Naive B cell (primary cell): ENCODE data around the gene POC1A. TPM values are rescaled to one million over a fixed set of nuclear protein-coding genes. Genes with fewer than 3 reads are reported as not detected.
"Not testable (repeated sequence)": the region's sequence is repeated elsewhere in the genome, so short reads cannot be mapped to it uniquely, and the experiment has no call there.

Experiments used
- ATAC-seq, 2 donors: fragments of 150-1000 bp; cut with Tn5 transposase; 2 replicates each; pipeline ENCODE4 v1.10.0; 2021; ENCODE audit warnings: low read depth in 2 of 2, mild to moderate bottlenecking in 2 of 2, moderate library complexity in 2 of 2
- DNase-seq: peaks from one replicate; pipeline ENCODE4 v3.0.0; 2022
- H3K27ac Mint-ChIP-seq, 6 donors: one replicate each; pipeline ENCODE4 v1.8.0; 2020 to 2022; ENCODE audit warnings: mild to moderate bottlenecking in 6 of 6, mixed read lengths in 6 of 6, moderate library complexity in 5 of 6, inconsistent platforms in 2 of 6
- H3K27me3 Mint-ChIP-seq, 3 donors: one replicate each; pipeline ENCODE4 v1.8.0; 2021 to 2022; ENCODE audit warnings: mixed read lengths in 3 of 3, mild to moderate bottlenecking in 1 of 3
- H3K36me3 Mint-ChIP-seq, 2 donors: one replicate each; pipeline ENCODE4 v1.8.0; 2020 to 2022; ENCODE audit warnings: mixed read lengths in 2 of 2, inconsistent platforms in 1 of 2, mild to moderate bottlenecking in 1 of 2
- H3K4me1 Mint-ChIP-seq, 3 donors: one replicate each; pipeline ENCODE4 v1.8.0; 2020 to 2022; ENCODE audit warnings: mixed read lengths in 3 of 3, inconsistent platforms in 1 of 3, mild to moderate bottlenecking in 1 of 3, moderate library complexity in 1 of 3
- H3K4me3 Mint-ChIP-seq, 8 donors: one replicate each; pipeline ENCODE4 v1.8.0; 2020 to 2022; ENCODE audit warnings: mild to moderate bottlenecking in 8 of 8, mixed read lengths in 8 of 8, moderate library complexity in 8 of 8, inconsistent platforms in 2 of 8
- H3K9me3 Mint-ChIP-seq, 7 donors: one replicate each; pipeline ENCODE4 v1.8.0; 2020 to 2022; ENCODE audit warnings: mixed read lengths in 7 of 7, mild to moderate bottlenecking in 5 of 7, inconsistent platforms in 2 of 7, moderate library complexity in 1 of 7
- polyA plus RNA-seq, 6 donors: library from polyadenylated mRNA; unstranded; fragments of 300-500 nt; fragmentation: Illumina TruSeq; gene quantifications; one replicate each; pipeline ENCODE4 v1.2.3, GENCODE V29; 2021; ENCODE audit warnings: low read depth in 6 of 6

The POC1A gene
- polyA plus RNA-seq, 6 donors from 2014 or later: 1.2 to 4.9 (median 1.6) TPM

GRCh38 chr3:52153389-52154096 lies 680 bp downstream of the POC1A start:
- Mint-ChIP-seq H3K4me3 (peak overlapping the region; percentile 88 to 99 (median 98)), H3K27ac (peak overlapping the region in 4 of 6 donors; percentile 50 to 98 (median 74)), H3K9me3 (no peaks in the 10 kb centered on the region), H3K4me1 (peaks cover 4 to 15% (median 13%) of the 10 kb centered on the region in 3 donors), H3K36me3 (no peaks in the 10 kb centered on the region), H3K27me3 (no peaks in the 10 kb centered on the region)
- DNase-seq (no peak), ATAC-seq (no peak)

DNA sequence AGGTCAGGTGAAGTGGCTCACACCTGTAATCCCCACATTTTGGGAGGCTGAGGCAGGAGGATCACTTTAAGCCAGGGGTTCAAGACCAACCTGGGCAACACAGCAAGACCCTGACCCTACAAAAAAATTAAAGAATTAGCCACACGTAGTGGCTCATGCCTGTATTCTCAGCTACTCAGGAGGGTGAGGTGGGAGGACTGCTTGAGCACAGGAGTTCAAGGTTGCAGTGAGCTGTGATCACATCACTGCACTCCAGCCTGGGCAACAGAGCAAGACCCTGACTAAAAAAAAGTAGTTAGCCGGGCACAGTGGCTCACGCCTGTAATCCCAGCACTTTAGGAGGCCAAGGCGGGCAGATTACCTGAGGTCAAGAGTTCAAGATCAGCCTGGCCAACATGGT lies 2.2 kb downstream of the POC1A start:
- Mint-ChIP-seq H3K4me3 (peak overlapping the region in 1 of 8 donors; percentile 21), H3K27ac (peak overlapping the region in 1 of 6 donors; percentile 39), H3K4me1 (peaks cover 4 to 15% (median 13%) of the 10 kb centered on the region in 3 donors)
- not testable (repeated sequence) for H3K36me3 Mint-ChIP-seq, H3K27me3 Mint-ChIP-seq, H3K9me3 Mint-ChIP-seq, DNase-seq, ATAC-seq

GRCh38 chr3:52150860-52151259 lies 3.4 kb downstream of the POC1A start:
- Mint-ChIP-seq H3K36me3 (no peaks in the 10 kb centered on the region), H3K27ac (no peak overlapping the region), H3K9me3 (no peaks in the 10 kb centered on the region), H3K27me3 (no peaks in the 10 kb centered on the region), H3K4me3 (no peak overlapping the region), H3K4me1 (peaks cover 4 to 15% (median 13%) of the 10 kb centered on the region in 3 donors)
- no peak for ATAC-seq
- no peak for DNase-seq

GRCh38 chr3:52150357-52150756 lies 3.9 kb downstream of the POC1A start:
- Mint-ChIP-seq H3K4me1 (peaks cover 4 to 13% (median 12%) of the 10 kb centered on the region in 3 donors), H3K36me3 (no peaks in the 10 kb centered on the region), H3K9me3 (no peaks in the 10 kb centered on the region), H3K27me3 (no peaks in the 10 kb centered on the region), H3K27ac (no peak overlapping the region), H3K4me3 (no peak overlapping the region)
- DNase-seq (no peak), ATAC-seq (no peak)

DNA sequence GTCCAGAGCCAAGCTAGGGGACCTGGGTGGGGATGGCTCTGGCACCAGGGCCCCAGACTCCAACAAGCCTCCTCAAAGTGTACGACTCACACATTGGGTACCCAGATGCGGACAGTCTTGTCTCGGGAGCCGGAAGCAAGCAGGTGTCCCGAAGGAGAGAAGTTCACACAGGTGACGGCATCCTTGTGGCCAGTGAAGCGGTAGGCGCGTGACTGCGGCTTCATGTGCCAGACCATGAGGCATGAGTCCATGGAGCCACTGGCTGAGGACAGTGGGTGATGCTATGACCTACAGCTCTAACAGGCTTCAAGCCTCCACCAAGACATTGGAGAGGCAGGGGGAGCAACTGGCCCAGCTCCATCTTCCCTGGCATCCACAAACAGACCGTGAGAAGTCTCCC lies 4.5 kb downstream of the POC1A start:
- no peaks in the 10 kb centered on the region for H3K9me3 Mint-ChIP-seq
- H3K36me3 Mint-ChIP-seq: no peaks in the 10 kb centered on the region
- ATAC-seq (no peak), DNase-seq (no peak)
- H3K27ac Mint-ChIP-seq: no peak overlapping the region
- H3K27me3 Mint-ChIP-seq: no peaks in the 10 kb centered on the region
- peaks cover 5 to 14% (median 6%) of the 10 kb centered on the region in 3 donors for H3K4me1 Mint-ChIP-seq
- H3K4me3 Mint-ChIP-seq: peak overlapping the region in 1 of 8 donors; percentile 21

DNA sequence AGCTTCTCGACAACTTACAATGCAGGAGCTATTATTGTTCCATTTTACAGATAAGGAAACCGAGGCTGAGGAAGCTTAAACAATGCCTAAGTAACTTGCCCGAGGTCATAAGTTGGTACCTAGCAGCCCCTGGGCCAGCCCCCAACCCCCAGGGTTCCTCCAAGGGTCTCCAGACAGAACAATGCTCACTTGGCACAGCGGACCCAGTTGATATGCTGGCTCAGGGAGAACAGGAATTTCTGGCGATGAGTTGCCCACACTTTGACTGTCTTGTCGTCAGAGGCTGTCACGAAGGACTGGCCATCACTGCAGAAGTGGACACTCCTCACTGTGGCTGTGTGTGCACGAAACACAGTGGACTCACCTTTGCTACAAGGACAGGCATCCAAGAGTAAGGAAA lies 5.2 kb downstream of the POC1A start:
- no peak for DNase-seq

DNA sequence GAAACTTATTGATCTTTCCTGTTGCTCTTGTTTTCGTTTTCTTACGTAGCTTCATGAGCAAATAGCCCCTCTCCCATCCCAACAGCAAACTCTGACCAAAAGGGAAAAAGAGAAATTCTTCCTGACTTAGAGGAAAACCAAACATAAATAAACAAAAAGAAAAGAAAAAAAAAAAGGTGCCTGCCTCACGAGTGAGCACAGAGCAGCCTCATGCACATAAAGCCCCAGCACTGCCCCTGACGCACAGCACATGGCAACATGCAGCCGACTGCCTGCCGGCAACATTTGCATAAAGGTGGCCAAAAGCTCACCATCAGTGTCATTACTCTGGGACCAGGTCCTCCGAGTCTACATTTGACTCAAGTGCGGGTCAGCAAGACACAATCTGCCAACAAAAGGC lies 6.4 kb downstream of the POC1A start:
- peaks cover 4 to 16% (median 11%) of the 10 kb centered on the region in 3 donors for H3K4me1 Mint-ChIP-seq
- no peak for DNase-seq
- H3K27ac Mint-ChIP-seq: no peak overlapping the region
- no peaks in the 10 kb centered on the region for H3K9me3 Mint-ChIP-seq
- H3K27me3 Mint-ChIP-seq: no peaks in the 10 kb centered on the region
- no peaks in the 10 kb centered on the region for H3K36me3 Mint-ChIP-seq
- ATAC-seq: no peak
- H3K4me3 Mint-ChIP-seq: no peak overlapping the region

More for the DNA sequence above, 5.2 kb downstream of the POC1A start:
- H3K36me3 Mint-ChIP-seq: no peaks in the 10 kb centered on the region
- H3K4me1 Mint-ChIP-seq: peaks cover 4 to 14% (median 10%) of the 10 kb centered on the region in 3 donors
- H3K27me3 Mint-ChIP-seq: no peaks in the 10 kb centered on the region
- no peak overlapping the region for H3K27ac Mint-ChIP-seq
- H3K4me3 Mint-ChIP-seq: peak overlapping the region in 1 of 8 donors; percentile 27
- ATAC-seq: no peak
- H3K9me3 Mint-ChIP-seq: no peaks in the 10 kb centered on the region

- H3K4me1 Mint-ChIP-seq: peaks cover 4 to 16% (median 11%) of the 10 kb centered on the region in 3 donors
- H3K27me3 Mint-ChIP-seq: no peaks in the 10 kb centered on the region
- no peak overlapping the region for H3K27ac Mint-ChIP-seq
- no peak overlapping the region for H3K4me3 Mint-ChIP-seq
- no peaks in the 10 kb centered on the region for H3K36me3 Mint-ChIP-seq
- no peaks in the 10 kb centered on the region for H3K9me3 Mint-ChIP-seq
- DNase-seq (no peak), ATAC-seq (no peak)
These were observed 7.4 kb downstream of the POC1A start for GRCh38 chr3:52146811-52147210.

DNA sequence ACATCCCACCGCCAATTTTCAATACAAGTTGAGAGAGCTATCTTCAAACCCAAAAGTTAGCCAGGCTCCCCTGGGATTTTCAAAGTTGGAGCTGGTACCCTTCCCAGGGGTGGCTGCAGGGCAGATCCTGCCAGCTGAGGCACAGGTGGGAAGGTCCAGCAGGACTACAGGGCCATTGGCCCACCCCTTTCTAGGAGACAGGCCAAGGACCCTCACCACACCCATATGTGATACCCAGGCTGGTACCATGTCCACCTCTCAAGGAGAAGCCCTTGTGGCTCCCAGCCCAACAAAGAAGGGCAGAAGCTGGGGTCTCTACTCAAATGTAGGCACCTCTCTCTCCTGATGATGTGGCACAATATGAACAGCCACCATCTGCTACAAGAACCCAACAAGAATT lies 8.0 kb downstream of the POC1A start:
- Mint-ChIP-seq H3K4me3 (no peak overlapping the region), H3K36me3 (no peaks in the 10 kb centered on the region), H3K27me3 (no peaks in the 10 kb centered on the region), H3K9me3 (no peaks in the 10 kb centered on the region), H3K4me1 (peaks cover 4 to 16% (median 11%) of the 10 kb centered on the region in 3 donors), H3K27ac (no peak overlapping the region)
- DNase-seq: no peak
- no peak for ATAC-seq

DNA sequence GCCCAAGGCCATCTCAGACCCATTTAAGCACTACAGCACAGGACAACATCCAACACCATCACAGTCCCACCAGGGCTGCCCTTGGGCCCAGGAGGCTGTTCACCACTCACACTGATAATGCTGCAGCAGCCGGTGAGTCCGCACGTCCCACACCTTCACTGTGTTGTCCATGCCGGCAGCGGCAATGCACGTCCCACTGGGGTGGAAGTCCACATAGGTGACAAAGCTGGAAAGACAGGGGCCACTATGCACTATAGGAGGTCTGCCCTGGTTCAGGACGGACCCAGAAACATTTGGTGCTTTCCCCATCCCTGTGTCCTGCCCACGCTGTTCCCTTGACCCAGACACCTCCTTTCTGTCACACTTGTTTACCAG lies 8.5 kb downstream of the POC1A start:
- Mint-ChIP-seq H3K4me1 (peaks cover 4 to 16% (median 11%) of the 10 kb centered on the region in 3 donors), H3K36me3 (no peaks in the 10 kb centered on the region), H3K9me3 (no peaks in the 10 kb centered on the region), H3K27me3 (no peaks in the 10 kb centered on the region), H3K4me3 (no peak overlapping the region), H3K27ac (no peak overlapping the region)
- ATAC-seq (no peak), DNase-seq (no peak)

GRCh38 chr3:52144796-52145735 lies 9.2 kb downstream of the POC1A start:
- H3K9me3 Mint-ChIP-seq: no peaks in the 10 kb centered on the region
- no peaks in the 10 kb centered on the region for H3K27me3 Mint-ChIP-seq
- H3K4me3 Mint-ChIP-seq: peak overlapping the region in 1 of 8 donors; percentile 13
- ATAC-seq: peak in 1 of 2 donors; percentile 6
- no peaks in the 10 kb centered on the region for H3K36me3 Mint-ChIP-seq
- no peak for DNase-seq
- peak overlapping the region in 2 of 6 donors; percentile 60 to 87 for H3K27ac Mint-ChIP-seq
- peaks cover 4 to 16% (median 11%) of the 10 kb centered on the region in 3 donors for H3K4me1 Mint-ChIP-seq

- Mint-ChIP-seq H3K9me3 (no peaks in the 10 kb centered on the region), H3K27ac (peak overlapping the region in 1 of 6 donors; percentile 34), H3K27me3 (no peaks in the 10 kb centered on the region), H3K4me1 (peaks cover 4 to 16% (median 11%) of the 10 kb centered on the region in 3 donors), H3K4me3 (peak overlapping the region in 2 of 8 donors; percentile 13 to 48), H3K36me3 (no peaks in the 10 kb centered on the region)
- peak; percentile 79 for DNase-seq
- peak; percentile 95 to 97 for ATAC-seq
These were observed 10.0 kb downstream of the POC1A start for GRCh38 chr3:52144034-52144795.

DNA sequence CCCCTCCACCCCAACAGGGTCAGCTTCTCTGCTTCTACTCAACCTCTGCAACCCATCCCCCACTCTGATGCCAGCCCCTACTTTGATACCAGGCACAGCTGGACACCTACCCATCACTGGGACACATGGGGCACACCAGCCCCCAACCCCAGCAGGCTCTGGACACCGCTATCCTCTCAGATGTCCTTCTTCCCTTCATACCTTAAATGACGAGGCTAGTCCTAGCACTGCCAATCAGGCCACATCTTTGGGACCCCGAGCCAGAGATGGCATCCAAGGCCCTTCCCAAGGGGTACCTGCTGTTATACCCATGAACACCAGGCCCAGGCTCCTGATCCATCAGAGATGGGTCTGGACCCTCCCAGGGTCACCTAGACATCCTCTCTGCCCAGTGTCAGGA lies 10.6 kb downstream of the POC1A start:
- H3K27me3 Mint-ChIP-seq: no peaks in the 10 kb centered on the region
- DNase-seq (no peak), ATAC-seq (no peak)
- no peak overlapping the region for H3K27ac Mint-ChIP-seq
- H3K36me3 Mint-ChIP-seq: no peaks in the 10 kb centered on the region
- H3K4me3 Mint-ChIP-seq: no peak overlapping the region
- peaks cover 4 to 16% (median 11%) of the 10 kb centered on the region in 3 donors for H3K4me1 Mint-ChIP-seq
- H3K9me3 Mint-ChIP-seq: no peaks in the 10 kb centered on the region
